ENCODE data around the gene MTSS2.

MTSS2 gene

DNA sequence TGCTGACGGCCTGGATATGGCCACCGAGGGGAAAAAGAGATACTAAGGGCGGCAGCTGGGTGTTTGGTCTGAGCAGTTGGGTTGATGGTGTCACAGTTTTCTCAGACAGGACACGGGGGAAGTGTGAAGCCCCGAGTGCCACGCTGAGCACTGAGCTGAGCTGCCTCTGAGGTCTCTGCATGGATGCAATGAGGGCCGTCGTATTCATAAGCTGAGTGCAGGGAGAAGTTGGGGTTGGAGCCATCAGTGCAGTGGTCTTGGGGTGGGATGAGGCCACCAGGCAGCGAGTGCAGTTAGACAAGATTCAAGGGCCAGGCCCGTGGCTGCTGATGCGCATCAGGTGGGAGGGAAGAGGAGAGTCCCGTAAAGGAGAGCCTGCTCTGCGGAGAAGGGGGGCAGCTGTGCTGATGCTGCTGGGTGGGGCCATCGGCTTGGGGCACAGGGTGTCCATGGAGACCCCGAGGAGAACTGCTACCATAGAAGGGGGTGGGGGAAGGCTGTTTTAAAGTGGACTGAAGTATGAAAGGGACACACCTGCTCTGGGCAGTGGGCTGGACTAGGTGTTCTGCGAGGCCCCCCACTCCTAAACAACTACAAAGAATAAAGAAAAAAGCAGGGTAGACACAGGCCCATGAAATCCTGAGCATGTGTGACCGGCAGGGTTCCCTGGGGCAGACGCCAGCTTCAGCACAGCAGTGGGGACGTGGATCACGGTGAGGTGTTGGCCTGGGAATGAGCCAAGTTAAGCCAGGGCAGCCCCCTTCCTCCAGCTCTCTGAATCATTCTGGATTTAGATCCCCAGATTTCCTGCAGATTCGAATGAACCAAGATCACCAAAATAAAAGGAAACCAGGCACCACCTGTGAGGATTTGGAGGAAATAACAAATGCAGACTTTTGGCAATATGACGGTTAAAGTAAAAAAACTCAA lies 19.8 kb downstream of the MTSS2 start:
- no peak for DNase-seq

DNA sequence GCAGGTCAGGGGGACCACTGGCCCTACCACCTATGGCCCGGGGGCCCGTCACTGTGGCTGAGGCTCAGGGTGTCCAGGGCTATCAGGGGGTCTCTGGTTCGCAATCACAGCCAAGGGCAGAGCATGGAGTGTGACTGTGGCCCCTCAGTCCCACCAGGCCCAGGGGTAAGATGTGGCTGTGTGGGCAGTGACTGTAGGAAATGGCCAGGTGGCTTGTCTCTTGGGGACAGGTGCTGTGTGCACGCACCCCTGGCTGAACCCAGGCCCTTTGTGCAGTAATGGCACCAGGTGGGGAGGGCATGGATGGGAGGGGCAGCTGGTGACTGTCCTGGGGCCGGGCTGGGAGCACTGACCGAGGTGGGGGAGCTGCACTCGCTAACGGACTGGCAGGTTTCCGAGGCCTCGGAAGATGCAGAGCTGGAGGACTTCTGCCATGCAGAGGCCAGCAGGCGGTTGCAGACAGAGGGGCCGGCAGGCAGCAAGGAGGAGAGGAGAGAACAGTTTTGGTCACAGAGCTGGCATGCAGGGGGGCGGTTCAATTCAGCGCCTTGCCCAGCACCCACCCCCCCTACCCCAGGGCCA lies 20.6 kb downstream of the MTSS2 start:
- DNase-seq, result no peak

DNA sequence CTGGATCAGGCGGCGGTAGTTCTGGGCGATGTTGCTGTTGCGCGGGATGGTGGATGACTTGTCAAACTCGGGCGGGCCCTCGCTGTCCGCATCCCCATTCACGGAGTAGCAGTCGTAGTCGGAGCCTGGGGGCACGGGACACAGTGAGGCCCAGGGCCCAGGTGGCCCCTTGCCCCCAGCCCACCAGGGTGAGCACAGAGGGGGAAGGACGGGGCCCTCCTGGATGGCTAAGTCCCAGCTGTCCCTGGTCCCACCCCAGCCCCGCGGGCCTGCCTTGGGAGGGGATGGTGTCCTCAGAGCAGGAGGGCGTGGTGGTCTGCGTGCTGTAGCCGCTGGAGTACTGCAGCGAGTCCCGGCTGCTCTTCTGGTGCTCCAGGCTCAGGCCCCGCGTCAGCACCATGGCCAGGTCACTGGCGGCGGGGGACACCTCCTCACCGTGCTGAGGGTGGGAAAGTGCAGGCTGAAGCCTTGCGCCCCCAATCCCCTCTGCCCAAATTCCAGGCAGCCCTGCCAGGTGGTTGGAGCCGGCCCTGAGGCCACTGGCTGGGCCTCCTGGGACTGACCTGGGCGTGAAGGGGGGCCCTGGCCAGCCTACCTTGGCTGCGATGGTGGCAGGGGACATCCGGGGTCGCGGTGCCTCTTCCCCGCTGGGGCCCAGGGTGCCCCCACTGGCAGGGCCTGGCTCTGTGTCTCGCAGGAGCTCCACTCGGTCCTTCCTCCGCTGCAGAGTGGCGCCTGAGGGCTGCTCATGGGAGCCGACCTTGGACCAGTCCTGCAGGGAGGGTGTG lies 21.3 kb downstream of the MTSS2 start:
- no peak for DNase-seq

DNA sequence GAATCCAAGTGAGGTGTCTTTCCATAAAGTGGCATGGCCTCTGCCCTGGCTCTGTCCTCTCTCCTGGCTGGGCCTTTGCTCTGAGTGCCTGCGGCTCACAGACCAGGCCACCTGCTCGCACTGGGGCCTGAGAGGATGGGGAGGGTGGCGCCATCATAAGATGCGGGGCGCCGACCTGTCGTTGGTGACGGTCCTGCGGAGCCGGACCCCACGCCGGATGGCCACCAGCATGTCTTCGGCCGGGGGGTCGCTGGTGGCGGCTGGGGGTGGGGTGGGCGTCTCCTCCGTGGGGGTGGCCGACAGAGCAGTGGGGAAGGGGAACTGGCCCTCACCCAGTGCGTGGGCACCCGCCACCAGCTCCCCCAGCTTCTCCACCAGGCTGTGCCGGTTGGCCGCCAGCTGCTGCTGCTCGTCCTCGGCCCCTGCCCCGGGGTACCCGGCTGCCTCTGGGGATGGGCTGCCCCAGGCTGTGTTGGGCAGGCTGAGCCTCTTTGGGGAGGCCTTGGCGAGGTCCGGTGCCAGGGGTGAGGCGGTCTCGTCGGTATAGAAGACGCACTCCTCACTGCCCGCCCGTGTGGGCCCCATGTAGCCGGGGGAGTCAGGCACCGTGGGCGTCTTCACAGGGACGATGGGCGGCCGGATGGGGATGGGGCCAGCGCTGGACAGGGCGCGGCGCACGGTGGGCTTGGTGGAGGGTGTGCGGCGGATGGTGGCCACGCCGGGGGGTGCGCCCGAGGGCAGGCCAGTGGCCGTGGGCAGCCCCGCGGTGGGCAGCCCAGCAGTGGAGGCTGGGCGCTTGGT lies 22.1 kb downstream of the MTSS2 start:
- no peak for DNase-seq

DNA sequence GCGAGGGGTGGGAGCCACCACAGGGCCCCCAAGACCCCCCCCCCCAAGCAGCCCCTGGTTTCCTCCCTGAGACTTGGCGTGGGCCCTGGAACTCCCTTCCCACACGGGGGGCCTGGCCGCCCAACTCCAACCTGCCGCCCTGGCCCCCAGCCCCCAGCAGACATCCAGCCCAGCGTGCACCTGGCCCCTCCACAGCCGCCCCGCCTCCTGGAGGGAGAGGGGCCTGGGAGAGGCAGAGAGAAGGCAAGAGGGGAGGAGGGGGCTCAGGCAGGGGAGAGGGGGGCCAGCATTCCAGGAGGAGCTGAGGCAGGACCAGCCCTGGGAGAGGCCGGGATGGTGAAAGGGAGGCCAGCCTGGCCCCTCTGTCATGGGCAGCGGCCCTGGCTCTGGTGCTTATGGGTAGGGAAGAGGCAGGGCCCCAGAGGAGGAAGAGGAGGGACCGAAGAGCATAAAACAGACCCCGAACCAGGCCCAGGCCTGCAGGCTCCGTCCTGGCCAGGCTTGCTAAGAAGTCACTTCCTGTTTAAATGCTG lies 22.8 kb downstream of the MTSS2 start:
- no peak for DNase-seq

DNA sequence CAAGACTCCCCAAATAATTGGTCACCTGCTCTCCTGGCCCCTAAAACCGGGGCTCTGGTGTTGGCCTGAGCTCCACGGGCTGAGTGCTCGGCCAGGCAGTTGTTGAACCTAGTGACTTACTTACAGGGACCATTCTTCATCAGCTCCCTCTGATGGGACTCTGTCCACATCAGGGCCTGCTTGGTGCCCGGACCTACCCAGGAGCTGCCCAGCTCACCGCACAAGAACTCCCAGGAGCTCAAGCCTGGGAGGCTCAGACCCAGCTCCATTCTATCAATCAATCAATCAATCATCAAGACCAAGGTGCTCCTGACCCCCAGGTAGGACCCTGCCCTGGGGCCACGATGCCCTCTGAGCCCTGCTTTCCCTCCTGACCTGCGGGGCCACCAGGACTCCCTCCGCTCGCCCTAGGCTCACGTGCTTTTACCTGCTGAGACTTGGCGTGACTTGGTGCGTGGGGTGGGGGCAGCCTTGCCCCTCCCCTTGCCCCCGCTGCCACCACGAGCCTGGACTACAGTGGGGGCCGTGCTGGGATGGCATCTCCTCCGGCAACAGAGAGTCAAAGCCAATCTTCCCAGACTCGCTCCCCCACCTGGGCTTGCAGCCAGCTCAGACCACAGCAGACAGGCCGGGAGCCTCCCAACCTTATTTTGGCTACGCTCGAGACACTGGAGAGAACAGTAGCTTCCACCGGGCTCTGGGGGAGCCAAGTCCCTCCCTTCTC lies 23.8 kb downstream of the MTSS2 start:
- no peak for DNase-seq

DNA sequence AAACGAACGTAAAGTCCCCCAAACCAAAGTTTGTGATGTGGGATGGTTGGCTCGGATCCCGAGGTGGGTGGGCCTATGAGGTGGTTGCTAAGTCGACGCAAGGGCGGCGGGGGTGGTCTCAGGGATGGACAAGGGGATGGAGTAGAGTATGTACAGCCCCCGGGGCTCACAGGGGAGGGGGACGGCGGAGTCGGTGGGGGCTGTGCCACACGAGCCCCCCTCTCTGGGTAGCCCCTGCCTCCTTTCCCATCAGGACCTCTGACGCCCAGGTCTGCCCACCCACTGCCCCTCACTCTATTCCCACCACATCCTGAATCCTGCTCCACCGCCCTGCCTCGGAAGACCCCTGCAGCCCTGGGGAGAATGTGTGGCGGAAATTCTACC lies 24.3 kb downstream of the MTSS2 start:
- no peak for DNase-seq

DNA sequence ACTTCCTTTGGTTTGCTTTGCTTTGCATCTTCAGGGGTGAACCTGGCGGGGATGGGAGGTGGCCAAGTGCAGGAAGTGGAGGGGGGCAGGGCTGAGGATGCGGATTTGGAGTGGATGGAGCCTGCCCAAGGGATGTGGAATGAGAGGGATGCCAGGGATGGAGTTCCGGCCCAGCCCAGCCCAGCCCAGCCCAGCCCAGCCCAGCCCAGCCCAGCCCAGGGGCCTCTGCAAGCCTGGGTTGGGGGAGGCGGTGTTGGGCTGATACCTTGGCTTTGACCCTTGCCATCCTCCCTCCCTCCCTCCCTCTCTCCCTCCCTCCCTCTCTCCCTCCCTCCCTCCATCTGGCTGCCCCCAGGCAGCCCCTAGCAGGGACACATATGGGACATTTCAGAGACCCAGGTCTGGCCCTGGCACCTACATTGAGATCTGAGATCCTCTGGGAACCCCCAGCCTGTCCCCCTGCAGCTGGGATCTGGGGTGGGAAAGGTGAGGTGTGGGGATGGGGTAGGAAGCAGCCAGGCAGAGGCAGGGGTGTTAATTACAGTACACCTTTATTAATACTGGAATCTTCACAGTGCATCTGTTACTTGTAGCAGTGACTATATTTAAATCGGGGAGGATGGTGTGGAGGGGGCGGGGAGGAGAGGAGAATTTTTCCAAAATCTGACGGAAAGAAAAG lies 25.0 kb downstream of the MTSS2 start:
- DNase-seq, result no peak

DNA sequence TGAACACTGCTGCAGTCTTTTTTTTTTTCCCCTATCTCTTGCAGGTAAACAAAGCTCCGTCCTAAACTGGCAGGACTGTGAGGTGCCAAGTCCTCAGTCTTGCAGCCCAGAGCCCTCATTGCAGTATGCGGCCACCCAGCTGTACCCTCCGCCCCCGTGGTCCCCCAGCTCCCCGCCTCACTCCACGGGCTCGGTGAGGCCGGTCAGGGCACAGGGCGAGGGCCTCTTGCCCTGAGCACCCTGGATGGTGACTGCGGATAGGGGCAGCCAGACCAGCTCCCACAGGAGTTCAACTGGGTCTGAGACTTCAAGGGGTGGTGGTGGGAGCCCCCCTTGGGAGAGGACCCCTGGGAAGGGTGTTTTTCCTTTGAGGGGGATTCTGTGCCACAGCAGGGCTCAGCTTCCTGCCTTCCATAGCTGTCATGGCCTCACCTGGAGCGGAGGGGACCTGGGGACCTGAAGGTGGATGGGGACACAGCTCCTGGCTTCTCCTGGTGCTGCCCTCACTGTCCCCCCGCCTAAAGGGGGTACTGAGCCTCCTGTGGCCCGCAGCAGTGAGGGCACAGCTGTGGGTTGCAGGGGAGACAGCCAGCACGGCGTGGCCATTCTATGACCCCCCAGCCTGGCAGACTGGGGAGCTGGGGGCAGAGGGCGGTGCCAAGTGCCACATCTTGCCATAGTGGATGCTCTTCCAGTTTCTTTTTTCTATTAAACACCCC lies 25.7 kb downstream of the MTSS2 start:
- no peak for DNase-seq

DNA sequence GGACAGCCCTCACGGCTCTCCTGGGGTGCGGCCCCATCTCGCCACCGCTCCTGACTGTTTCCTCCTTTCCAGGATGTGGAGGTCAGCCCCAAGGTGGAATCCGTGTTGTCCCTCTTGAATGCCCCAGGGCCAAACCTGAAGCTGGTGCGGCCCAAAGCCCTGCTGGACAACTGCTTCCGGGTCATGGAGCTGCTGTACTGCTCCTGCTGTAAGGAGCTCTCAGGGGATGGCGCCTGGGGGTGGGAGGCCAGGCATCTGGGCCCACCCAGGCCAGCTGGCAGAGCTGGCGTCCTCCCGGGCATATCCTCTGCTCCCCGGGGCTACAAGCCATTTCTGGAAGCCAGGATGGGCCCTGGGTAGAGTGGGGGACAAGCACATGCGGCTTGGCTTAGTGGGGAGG lies 26.3 kb downstream of the MTSS2 start:
- DNase-seq, result no peak

DNA sequence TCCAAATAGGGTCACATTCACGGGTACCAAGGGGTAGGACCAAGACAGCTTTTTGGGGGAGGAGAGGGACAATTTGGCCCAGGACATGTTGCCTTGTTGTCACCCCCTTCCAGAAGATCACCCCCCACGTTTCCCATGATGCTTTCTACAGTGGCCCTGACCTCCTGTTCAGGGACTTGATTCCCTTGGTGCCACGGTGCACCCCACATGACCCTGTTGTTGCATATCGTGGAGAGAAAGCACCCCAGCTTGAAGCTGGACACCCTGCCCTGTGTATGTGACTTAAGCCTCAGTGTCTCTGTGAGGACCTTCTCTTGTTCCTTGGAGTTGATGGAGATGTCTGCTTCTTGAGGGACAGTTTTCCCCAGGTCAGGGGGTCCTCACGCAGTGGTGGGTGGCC lies 26.9 kb downstream of the MTSS2 start:
- no peak for DNase-seq

DNA sequence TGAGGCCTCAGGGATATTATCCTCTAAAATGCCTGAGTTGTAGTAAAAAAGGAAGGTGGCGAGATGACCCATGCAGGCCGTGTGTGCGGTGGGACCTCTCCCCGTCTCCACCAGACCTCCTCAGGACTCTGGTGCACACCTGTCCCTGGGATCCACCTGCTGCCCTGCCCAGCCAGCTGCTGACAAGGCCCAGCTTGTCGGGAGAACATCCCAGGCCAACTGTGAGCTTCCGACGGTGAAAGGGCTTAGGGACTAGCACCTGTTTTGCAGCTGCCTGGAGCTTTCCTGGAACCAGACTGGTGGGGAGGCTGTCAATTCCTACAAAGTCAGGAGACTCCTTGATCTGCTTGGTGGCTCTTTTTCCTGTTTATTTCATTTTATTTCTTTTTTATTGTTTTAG lies 27.9 kb downstream of the MTSS2 start:
- DNase-seq, result no peak

DNA sequence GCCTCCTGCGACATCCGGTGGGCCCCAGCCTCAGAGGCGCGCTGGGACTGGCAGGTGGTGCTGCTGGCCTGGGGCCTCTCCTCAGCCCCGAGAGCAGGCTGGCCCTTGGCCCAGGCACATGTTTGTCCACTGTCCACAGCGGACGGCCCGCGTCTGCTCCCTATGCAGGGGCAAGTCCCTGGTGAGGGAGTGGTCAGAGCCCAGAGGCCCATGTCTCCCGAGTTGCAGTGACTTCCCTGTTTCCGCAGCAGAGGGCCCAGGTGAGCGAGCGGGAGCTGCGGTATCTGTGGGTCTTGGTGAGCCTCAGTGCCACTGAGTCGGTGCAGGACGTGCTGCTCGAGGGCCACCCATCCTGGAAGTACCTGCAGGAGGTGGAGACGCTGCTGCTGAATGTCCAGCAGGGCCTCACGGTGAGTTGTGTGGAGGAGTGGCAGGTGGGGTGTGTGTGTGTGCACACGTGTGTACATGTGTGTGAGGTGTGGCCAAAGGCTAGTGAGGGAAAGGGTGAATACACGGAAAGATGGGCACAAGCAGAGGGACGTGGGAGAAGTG lies 29.1 kb downstream of the MTSS2 start:
- DNase-seq, result no peak

DNA sequence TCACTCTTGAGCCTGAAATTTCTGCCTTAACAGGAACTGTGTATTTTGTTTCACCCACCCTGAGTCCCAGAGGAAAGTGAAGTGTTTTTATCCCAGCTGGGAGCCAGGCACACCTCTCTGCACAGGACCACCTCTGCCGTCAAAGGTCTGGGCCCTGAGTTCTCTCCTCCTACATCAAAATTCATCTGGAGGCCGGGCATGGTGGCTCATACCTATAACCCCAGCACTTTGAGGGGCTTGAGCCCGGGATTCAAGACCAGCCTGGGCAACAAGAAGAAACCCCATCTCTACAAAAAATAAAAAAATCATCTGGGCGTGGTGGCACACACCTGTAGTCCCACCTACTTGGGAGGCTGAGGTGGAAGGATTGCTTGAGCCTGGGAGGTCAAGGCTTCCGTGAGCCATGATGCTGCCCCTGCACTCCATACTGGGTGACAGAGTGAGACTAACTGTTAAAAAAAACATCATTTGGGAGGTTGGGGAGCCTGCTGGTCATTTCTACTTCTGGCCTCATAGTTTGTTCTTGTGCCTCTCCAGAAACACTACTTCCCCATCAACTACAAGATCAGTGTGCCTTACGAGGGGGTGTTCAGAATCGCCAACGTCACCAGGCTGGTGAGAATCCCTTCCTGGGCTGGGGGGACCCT lies 29.7 kb downstream of the MTSS2 start:
- no peak for DNase-seq

DNA sequence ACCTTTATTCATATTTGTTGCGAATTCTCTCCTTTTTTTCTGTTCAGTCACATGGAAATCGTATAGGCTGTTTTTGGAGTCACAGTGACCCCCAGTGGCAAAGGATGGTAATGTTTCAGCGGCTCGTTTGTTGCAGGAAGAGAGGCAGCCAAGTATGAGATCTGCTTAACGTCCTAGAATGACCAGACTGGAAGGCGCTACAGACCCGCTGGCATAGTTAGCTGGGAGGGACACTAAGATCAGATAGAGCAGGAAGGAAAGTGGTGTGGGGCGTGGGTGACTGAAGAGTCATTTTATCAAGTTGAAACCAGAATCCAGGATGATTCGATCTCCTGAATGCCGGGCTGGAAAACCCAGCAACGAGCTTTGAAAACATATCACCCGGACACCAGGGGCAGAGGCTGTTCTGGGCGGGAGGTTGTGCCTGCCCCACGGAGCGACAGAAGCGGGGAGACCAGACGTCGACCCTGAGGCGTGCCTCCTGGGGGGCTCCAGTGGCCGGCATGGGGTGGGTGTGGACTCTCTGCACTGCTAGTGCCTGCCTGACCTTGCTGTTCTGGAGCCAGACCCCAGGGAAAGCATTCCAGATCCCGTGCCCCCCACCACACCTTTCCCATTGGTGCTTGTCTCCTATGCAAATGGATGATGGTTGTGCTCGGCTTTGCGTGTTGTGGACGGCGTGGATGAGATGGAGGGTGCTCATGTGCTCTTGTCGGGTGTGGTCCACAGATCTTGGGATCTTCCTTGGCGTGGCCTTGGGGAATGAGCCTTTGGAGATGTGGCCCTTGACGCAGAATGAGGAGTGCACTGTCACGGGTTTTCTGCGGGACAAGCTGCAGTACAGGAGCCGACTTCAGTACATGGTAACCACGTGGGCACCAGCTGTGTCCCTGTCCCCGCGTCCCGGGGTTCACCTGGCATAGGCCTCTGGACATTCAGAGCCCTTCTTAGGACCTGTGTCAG lies 31.8 kb downstream of the MTSS2 start:
- peak; percentile 83 for DNase-seq

DNA sequence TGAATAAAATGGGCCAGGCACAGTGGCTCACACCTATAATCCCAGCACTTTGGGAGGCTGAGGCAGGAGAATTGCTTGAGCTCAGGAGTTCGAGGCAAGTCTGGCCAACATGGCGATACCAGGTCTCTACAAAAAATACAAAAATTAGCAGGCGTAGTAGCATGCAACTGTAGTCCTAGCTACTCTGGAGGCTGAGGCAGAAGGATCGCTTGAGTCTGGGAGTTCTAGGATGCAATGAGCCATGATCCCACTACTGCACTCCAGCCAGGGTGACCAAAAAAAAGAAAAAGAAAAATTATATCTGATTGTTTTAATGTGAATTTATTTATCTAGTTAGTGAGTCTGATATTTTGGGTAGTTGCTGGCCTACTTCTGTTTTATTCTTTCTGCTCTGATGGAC lies 32.4 kb downstream of the MTSS2 start:
- DNase-seq, result no peak

DNA sequence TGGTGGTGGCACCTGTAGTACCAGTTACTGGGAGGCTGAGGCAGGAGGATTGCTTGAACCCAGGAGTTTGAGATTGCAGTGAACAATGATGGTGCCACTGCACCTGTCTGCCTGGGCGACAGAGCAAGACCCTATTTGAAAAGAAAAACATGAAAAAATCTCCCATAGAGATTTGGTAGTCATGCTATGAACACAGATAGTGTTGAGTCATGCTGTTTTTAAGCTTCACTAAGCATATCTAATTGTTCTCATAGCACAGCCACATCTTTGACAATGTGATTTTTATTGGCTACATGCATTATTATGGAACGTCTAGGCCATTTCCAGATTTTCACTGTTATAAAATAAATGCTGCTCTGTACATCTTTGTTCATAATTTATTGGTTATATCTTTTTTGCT lies 33.5 kb downstream of the MTSS2 start:
- DNase-seq, result no peak

DNA sequence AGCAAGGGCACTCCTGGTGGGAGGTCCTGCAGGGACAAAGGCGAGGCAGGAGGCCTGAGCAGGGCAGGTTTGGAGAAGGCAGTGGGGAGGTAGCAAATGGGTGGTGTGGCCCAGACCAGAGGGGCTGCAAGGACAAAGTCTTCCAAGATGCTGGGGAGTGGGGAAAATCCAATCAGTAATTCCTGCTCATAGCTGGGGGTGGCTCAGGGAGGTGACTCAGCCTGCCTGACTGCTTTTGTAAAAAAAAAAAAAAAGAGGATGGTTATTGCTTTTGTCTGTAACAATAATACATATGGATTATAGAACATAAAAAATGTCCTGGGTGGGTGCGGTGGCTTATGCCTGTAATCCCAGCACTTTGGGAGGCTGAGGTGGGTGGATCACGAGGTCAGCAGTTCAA lies 34.3 kb downstream of the MTSS2 start:
- no peak for DNase-seq

DNA sequence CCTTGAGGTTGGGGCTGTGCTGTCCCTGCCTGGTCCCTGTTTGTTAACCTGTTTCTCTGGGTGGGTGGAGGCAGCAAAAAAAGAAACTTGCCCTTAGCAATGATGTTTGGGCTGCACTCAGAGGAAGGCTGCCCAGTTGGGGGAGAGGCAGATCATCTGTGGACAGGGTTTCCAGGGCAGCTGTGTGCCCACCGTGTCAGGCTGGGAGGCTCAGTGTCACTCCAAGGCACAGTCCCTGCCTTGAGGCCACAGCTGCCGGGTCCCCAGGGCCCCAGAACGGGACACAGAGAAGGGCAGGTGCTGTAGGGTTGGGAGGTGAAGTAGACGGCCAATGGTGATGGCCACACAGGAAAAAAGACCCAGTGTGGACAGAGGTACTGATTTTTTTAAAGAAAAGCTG lies 35.6 kb downstream of the MTSS2 start:
- DNase-seq, result no peak
